ENCODE results near the gene PWP2.
"Not testable (repeated sequence)": the region's sequence is repeated elsewhere in the genome, so short reads cannot be mapped to it uniquely, and the experiment has no call there.

The PWP2 gene

GRCh38 chr21:44170863-44171262, 63.7 kb downstream of the PWP2 start:
- DNase-seq = not testable (repeated sequence)

GRCh38 chr21:44171962-44172572, 64.9 kb downstream of the PWP2 start:
- not testable (repeated sequence) for DNase-seq

GRCh38 chr21:44172741-44173140, 65.5 kb downstream of the PWP2 start:
- not testable (repeated sequence) for DNase-seq

GRCh38 chr21:44175189-44175588, 68.0 kb downstream of the PWP2 start:
- DNase-seq = not testable (repeated sequence)

GRCh38 chr21:44176127-44176526, 68.9 kb downstream of the PWP2 start:
- not testable (repeated sequence) for DNase-seq

Data from NCI-H2227 treated with DMSO at 0.1 percent for 48 hours (cell line).